HTERT RPE-1 (cell line): ENCODE data around the gene TUBB2B.

ENCODE experiments used
- in situ Hi-C: fragments of 300-500 bp; cut with MboI; formaldehyde crosslinking; loops from 4 replicates; pipeline ENCODE4 v1.14.3; 2020; ENCODE audit warnings: low sequenced_read_pairs

Gene TUBB2B

GRCh38 chr6:3227363-3228045 is at the start of gene TUBB2B:
Gene TUBB2B, minus strand, starts transcription at chr6:3227653. Its CDS starts 110 bp downstream, at chr6:3227543.
- in situ Hi-C loops, result no loop called here

GRCh38 chr6:3277251-3277650 is 49.8 kb upstream of the TUBB2B start:
- in situ Hi-C loops, result no loop called here

GRCh38 chr6:3276174-3277167 is 49.0 kb upstream of the TUBB2B start:
- in situ Hi-C loops, result no loop called here

GRCh38 chr6:3273707-3274521 is 46.5 kb upstream of the TUBB2B start:
- in situ Hi-C loops, result no loop called here

- in situ Hi-C loops, result no loop called here
Measured at GRCh38 chr6:3272911-3273547, 45.6 kb upstream of the TUBB2B start.

GRCh38 chr6:3271756-3272155 is 44.3 kb upstream of the TUBB2B start:
- in situ Hi-C loops, result no loop called here

GRCh38 chr6:3270258-3270657 is 42.8 kb upstream of the TUBB2B start:
- in situ Hi-C loops, result no loop called here

- in situ Hi-C loops, result no loop called here
Measured at GRCh38 chr6:3269281-3269975, 42.0 kb upstream of the TUBB2B start.

GRCh38 chr6:3268680-3269079 is 41.2 kb upstream of the TUBB2B start:
- in situ Hi-C loops, result no loop called here

- in situ Hi-C loops, result no loop called here
Measured at GRCh38 chr6:3267162-3267561, 39.7 kb upstream of the TUBB2B start.

GRCh38 chr6:3266170-3266569 is 38.7 kb upstream of the TUBB2B start:
- in situ Hi-C loops, result no loop called here

- in situ Hi-C loops, result no loop called here
Measured at GRCh38 chr6:3265671-3266070, 38.2 kb upstream of the TUBB2B start.

GRCh38 chr6:3264356-3264755 is 36.9 kb upstream of the TUBB2B start:
- in situ Hi-C loops, result no loop called here

- in situ Hi-C loops, result no loop called here
Measured at GRCh38 chr6:3263096-3263495, 35.6 kb upstream of the TUBB2B start.

- in situ Hi-C loops, result no loop called here
Measured at GRCh38 chr6:3261921-3262320, 34.5 kb upstream of the TUBB2B start.

- in situ Hi-C loops, result no loop called here
Measured at GRCh38 chr6:3261518-3261820, 34.0 kb upstream of the TUBB2B start.

- in situ Hi-C loops, result no loop called here
Measured at GRCh38 chr6:3260772-3261517, 33.5 kb upstream of the TUBB2B start.

- in situ Hi-C loops, result no loop called here
Measured at GRCh38 chr6:3260296-3260695, 32.8 kb upstream of the TUBB2B start.

- in situ Hi-C loops, result no loop called here
Measured at GRCh38 chr6:3259491-3259958, 32.1 kb upstream of the TUBB2B start.
